Osteoblast (primary cell): ENCODE data around the gene RBM33. TPM values are rescaled to one million over a fixed set of nuclear protein-coding genes. Genes with fewer than 3 reads are reported as not detected.

Experiments
- DNase-seq: peaks from one replicate; pipeline ENCODE4 v3.0.0; 2011; ENCODE audit warnings: low spot score, mixed read lengths; ENCODE audit not compliant: insufficient read length; ENCODE audit errors: missing footprints
- H2AFZ ChIP-seq: 2 replicates; pipeline ENCODE4 v1.6.0; 2011; ENCODE audit warnings: mild to moderate bottlenecking, low read length
- H3K27ac ChIP-seq: 2 replicates; pipeline ENCODE4 v1.5.1; 2011; ENCODE audit warnings: mild to moderate bottlenecking, low read depth, low read length, moderate library complexity
- H3K27me3 ChIP-seq: 2 replicates; pipeline ENCODE4 v1.6.0; 2012; ENCODE audit warnings: mild to moderate bottlenecking, control low read depth, inconsistent platforms, low read length, moderate library complexity; ENCODE audit not compliant: insufficient read depth
- H3K36me3 ChIP-seq: 2 replicates; pipeline ENCODE4 v1.5.1; 2011; ENCODE audit warnings: mild to moderate bottlenecking, low read length, control low read depth, moderate library complexity; ENCODE audit not compliant: insufficient read depth
- H3K4me1 ChIP-seq: 2 replicates; pipeline ENCODE4 v1.5.1; 2011; ENCODE audit warnings: mild to moderate bottlenecking, low read length, control low read depth, moderate library complexity; ENCODE audit not compliant: insufficient read depth
- H3K4me2 ChIP-seq: 2 replicates; pipeline ENCODE4 v1.6.0; 2011; ENCODE audit warnings: mild to moderate bottlenecking, low read length; ENCODE audit not compliant: insufficient read depth
- H3K4me3 ChIP-seq: fragments of 200-600 bp; sonication (generic); 3 replicates; pipeline ENCODE4 v1.5.1; 2012; ENCODE audit warnings: mild to moderate bottlenecking, low read length, inconsistent platforms; ENCODE audit not compliant: insufficient read depth
- H3K79me2 ChIP-seq: 2 replicates; pipeline ENCODE4 v1.6.0; 2012; ENCODE audit warnings: mild to moderate bottlenecking, low read length, control low read depth, inconsistent platforms; ENCODE audit not compliant: insufficient read depth
- H3K9me3 ChIP-seq: 2 replicates; pipeline ENCODE4 v1.5.1; 2011; ENCODE audit warnings: low read depth, low read length, control low read depth
- H4K20me1 ChIP-seq: 2 replicates; pipeline ENCODE4 v1.6.0; 2012; ENCODE audit warnings: mild to moderate bottlenecking, low read length, control low read depth; ENCODE audit not compliant: insufficient read depth
- CTCF ChIP-seq: IDR thresholded peaks from 2 replicates; pipeline ENCODE4 v1.5.1; 2011; ENCODE audit warnings: mild to moderate bottlenecking, low read depth, low read length, moderate library complexity; ENCODE audit errors: extremely low read depth
- total RNA-seq: library from RNA; depleted of rRNA; stranded (reverse); fragments of >200 nt; gene quantifications from 2 replicates; pipeline ENCODE4 v1.2.3, GENCODE V29; 2012

The RBM33 gene
- total RNA-seq, 1 donor, result 27.5 TPM

GRCh38 chr7:155644971-155645509, 579 bp downstream of the RBM33 start:
- peak overlapping the region; percentile 92 for H3K4me2 ChIP-seq
- TF ChIP-seq CTCF, result no peak
- H3K4me3 ChIP-seq, result peak overlapping the region; percentile 85
- H3K4me1 ChIP-seq, result peaks cover 16% of the 10 kb centered on the region
- H3K9me3 ChIP-seq, result no peaks in the 10 kb centered on the region
- H3K27ac ChIP-seq, result peak overlapping the region; percentile 77
- H3K79me2 ChIP-seq, result peaks cover 66% of the 10 kb centered on the region
- H3K27me3 ChIP-seq, result no peaks in the 10 kb centered on the region
- peaks cover 28% of the 10 kb centered on the region for H4K20me1 ChIP-seq
- H2AFZ ChIP-seq, result peak overlapping the region; percentile 100
- peak; percentile 71 for DNase-seq
- peaks cover 10% of the 10 kb centered on the region for H3K36me3 ChIP-seq

GRCh38 chr7:155645662-155646061, 1.2 kb downstream of the RBM33 start:
- peak; percentile 55 for DNase-seq
- Histone ChIP-seq H3K9me3 (no peaks in the 10 kb centered on the region), H3K27me3 (no peaks in the 10 kb centered on the region), H4K20me1 (peaks cover 32% of the 10 kb centered on the region), H3K4me1 (peaks cover 16% of the 10 kb centered on the region), H2AFZ (no peak overlapping the region), H3K79me2 (peaks cover 72% of the 10 kb centered on the region), H3K4me3 (peak overlapping the region; percentile 85), H3K4me2 (peak overlapping the region; percentile 92), H3K36me3 (peaks cover 10% of the 10 kb centered on the region), H3K27ac (peak overlapping the region; percentile 9)
- no peak for TF ChIP-seq CTCF

GRCh38 chr7:155646669-155647068, 2.2 kb downstream of the RBM33 start:
- peaks cover 16% of the 10 kb centered on the region for H3K4me1 ChIP-seq
- no peak overlapping the region for H3K4me3 ChIP-seq
- no peak for TF ChIP-seq CTCF
- peak overlapping the region; percentile 92 for H3K4me2 ChIP-seq
- H3K9me3 ChIP-seq, result no peaks in the 10 kb centered on the region
- no peak overlapping the region for H2AFZ ChIP-seq
- H4K20me1 ChIP-seq, result peaks cover 42% of the 10 kb centered on the region
- peaks cover 82% of the 10 kb centered on the region for H3K79me2 ChIP-seq
- H3K36me3 ChIP-seq, result peaks cover 7% of the 10 kb centered on the region
- peak; percentile 52 for DNase-seq
- no peaks in the 10 kb centered on the region for H3K27me3 ChIP-seq
- no peak overlapping the region for H3K27ac ChIP-seq

- no peaks in the 10 kb centered on the region for H3K9me3 ChIP-seq
- no peak overlapping the region for H3K27ac ChIP-seq
- no peak for TF ChIP-seq CTCF
- H3K4me3 ChIP-seq, result no peak overlapping the region
- no peak overlapping the region for H3K4me2 ChIP-seq
- peaks cover 16% of the 10 kb centered on the region for H3K4me1 ChIP-seq
- H3K27me3 ChIP-seq, result no peaks in the 10 kb centered on the region
- H3K79me2 ChIP-seq, result peaks cover 89% of the 10 kb centered on the region
- no peak overlapping the region for H2AFZ ChIP-seq
- H4K20me1 ChIP-seq, result peaks cover 48% of the 10 kb centered on the region
- no peak for DNase-seq
- peaks cover 7% of the 10 kb centered on the region for H3K36me3 ChIP-seq
Observed at GRCh38 chr7:155647302-155647701, 2.8 kb downstream of the RBM33 start.
